Fibroblast of mammary gland (primary cell): ENCODE data around the gene CPLANE1.
A peak's percentile ranks its signal among the peaks of the same experiment; 100 is the strongest.

Source experiments
- DNase-seq: peaks from one replicate; pipeline ENCODE4 v3.0.0-alpha.2; 2010; ENCODE audit warnings: low read depth
- H3K4me3 ChIP-seq: 2 replicates; pipeline ENCODE4 v1.5.1; 2011; ENCODE audit warnings: low read depth, mild to moderate bottlenecking, low read length, moderate library complexity; ENCODE audit not compliant: control insufficient read depth
- TF ChIP-seq, protein P1 (sequence below): conservative IDR thresholded peaks from 2 replicates; pipeline ENCODE4 v1.5.1; 2011; ENCODE audit warnings: low read depth, low read length, inconsistent platforms; ENCODE audit not compliant: control insufficient read depth, insufficient read depth

CPLANE1 gene

DNA sequence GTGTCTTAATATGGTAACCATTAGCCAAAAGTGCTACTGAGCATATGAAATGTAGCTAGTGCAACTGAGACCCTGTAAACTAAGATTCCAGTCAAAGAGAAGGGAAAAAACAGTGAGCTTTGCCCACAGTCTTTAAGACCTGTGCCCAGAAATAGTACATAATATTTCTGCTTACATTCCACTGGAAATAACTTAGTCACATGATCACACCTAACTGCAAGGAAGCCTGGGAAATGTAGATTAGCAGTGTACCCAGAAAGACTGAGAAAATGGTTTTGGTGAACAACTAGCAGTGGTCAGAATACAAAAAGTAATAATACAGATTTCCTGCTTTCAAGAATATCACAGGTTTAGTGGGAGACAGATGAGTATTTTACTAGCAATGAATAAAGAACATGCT, 2.5 kb upstream of the CPLANE1 start:
- no peak for DNase-seq
- TF ChIP-seq, protein P1, sequence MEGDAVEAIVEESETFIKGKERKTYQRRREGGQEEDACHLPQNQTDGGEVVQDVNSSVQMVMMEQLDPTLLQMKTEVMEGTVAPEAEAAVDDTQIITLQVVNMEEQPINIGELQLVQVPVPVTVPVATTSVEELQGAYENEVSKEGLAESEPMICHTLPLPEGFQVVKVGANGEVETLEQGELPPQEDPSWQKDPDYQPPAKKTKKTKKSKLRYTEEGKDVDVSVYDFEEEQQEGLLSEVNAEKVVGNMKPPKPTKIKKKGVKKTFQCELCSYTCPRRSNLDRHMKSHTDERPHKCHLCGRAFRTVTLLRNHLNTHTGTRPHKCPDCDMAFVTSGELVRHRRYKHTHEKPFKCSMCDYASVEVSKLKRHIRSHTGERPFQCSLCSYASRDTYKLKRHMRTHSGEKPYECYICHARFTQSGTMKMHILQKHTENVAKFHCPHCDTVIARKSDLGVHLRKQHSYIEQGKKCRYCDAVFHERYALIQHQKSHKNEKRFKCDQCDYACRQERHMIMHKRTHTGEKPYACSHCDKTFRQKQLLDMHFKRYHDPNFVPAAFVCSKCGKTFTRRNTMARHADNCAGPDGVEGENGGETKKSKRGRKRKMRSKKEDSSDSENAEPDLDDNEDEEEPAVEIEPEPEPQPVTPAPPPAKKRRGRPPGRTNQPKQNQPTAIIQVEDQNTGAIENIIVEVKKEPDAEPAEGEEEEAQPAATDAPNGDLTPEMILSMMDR: no peak
- no peak overlapping the region for H3K4me3 ChIP-seq

- peak overlapping the region; percentile 80 for H3K4me3 ChIP-seq
- no peak for DNase-seq
- TF ChIP-seq, protein P1: no peak
These were observed 614 bp upstream of the CPLANE1 start for GRCh38 chr5:37249815-37250164.

GRCh38 chr5:37248421-37248969, 681 bp downstream of the CPLANE1 start:
- TF ChIP-seq, protein P1: no peak
- DNase-seq: peak; percentile 38

DNA sequence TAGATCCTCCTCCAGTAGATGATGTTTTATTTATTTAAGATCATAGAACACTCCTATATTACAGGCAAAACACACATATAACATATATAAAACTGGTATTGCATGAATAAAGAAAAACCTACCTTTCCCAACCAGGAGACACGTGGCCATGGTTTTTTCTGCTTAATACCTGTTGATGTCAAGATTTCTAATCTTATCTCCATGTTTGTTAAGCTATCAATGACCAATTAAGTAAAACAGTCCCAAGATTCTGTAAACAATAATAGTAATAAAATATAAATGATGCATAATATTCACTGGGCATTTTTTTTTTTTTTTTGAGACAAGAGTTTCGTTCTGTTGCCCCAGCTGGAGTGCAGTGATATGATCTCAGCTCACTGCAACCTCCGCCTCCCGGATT, 1.7 kb downstream of the CPLANE1 start:
- no peak for DNase-seq
- TF ChIP-seq, protein P1: no peak
- H3K4me3 ChIP-seq: no peak overlapping the region

More at GRCh38 chr5:37248421-37248969, 681 bp downstream of the CPLANE1 start:
- peak overlapping the region; percentile 80 for H3K4me3 ChIP-seq

GRCh38 chr5:37247036-37247435, 2.1 kb downstream of the CPLANE1 start:
- DNase-seq: peak; percentile 5
- TF ChIP-seq, protein P1: no peak
- H3K4me3 ChIP-seq: no peak overlapping the region

- H3K4me3 ChIP-seq: no peak overlapping the region
- TF ChIP-seq, protein P1: no peak
- no peak for DNase-seq
These were observed 14.9 kb downstream of the CPLANE1 start for GRCh38 chr5:37234288-37234687.

DNA sequence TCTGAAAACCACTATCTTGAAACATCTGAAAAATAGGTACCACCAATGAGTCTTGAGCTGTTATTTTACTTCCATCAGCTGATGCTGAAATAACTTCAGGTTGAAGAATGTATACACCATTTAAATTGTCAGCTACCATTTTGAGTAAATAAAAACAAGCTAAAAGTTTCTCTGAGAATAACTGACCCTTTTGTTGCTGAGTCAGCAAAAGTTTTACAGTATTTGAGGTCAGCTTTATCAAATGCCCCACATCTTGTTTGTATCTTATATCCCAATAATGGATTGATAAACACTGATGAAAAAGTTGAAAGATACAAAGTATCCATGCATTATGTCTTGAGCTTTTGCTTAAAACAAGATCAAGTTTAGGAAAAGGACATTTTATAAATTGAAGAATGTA, 22.8 kb downstream of the CPLANE1 start:
- H3K4me3 ChIP-seq: no peak overlapping the region
- DNase-seq: no peak
- TF ChIP-seq, protein P1: no peak
